ENCODE measurements around the gene GLDN.

The GLDN gene

GRCh38 chr15:51359981-51360380 is 18.5 kb downstream of the GLDN start:
- ATAC-seq (no peak), DNase-seq (no peak)
- Mint-ChIP-seq H3K36me3 (ENCODE audit: low read depth) (no peaks in the 10 kb centered on the region), H3K4me3 (no peak overlapping the region), H3K4me1 (no peaks in the 10 kb centered on the region), H3K9me3 (no peaks in the 10 kb centered on the region), H3K27me3 (no peaks in the 10 kb centered on the region), H3K27ac (no peak overlapping the region)

GRCh38 chr15:51363383-51363782 is 21.9 kb downstream of the GLDN start:
- ATAC-seq (no peak), DNase-seq (no peak)
- H3K9me3 Mint-ChIP-seq = no peaks in the 10 kb centered on the region
- no peak overlapping the region for H3K4me3 Mint-ChIP-seq
- H3K27ac Mint-ChIP-seq = no peak overlapping the region
- H3K36me3 Mint-ChIP-seq (ENCODE audit: low read depth) = no peaks in the 10 kb centered on the region
- H3K27me3 Mint-ChIP-seq = no peaks in the 10 kb centered on the region
- H3K4me1 Mint-ChIP-seq = no peaks in the 10 kb centered on the region

GRCh38 chr15:51365417-51365816 is 24.0 kb downstream of the GLDN start:
- no peak for ATAC-seq
- no peak overlapping the region for H3K27ac Mint-ChIP-seq
- H3K4me1 Mint-ChIP-seq = no peaks in the 10 kb centered on the region
- H3K27me3 Mint-ChIP-seq = no peaks in the 10 kb centered on the region
- no peak overlapping the region for H3K4me3 Mint-ChIP-seq
- H3K36me3 Mint-ChIP-seq (ENCODE audit: low read depth) = no peaks in the 10 kb centered on the region
- no peaks in the 10 kb centered on the region for H3K9me3 Mint-ChIP-seq
- DNase-seq = no peak

- Mint-ChIP-seq H3K27me3 (no peaks in the 10 kb centered on the region), H3K4me1 (no peaks in the 10 kb centered on the region), H3K36me3 (ENCODE audit: low read depth) (no peaks in the 10 kb centered on the region), H3K9me3 (no peaks in the 10 kb centered on the region), H3K4me3 (no peak overlapping the region), H3K27ac (no peak overlapping the region)
- ATAC-seq = no peak
- no peak for DNase-seq
Measured at GRCh38 chr15:51366071-51366470, 24.6 kb downstream of the GLDN start.

- no peak for DNase-seq
- H3K27me3 Mint-ChIP-seq = no peaks in the 10 kb centered on the region
- no peaks in the 10 kb centered on the region for H3K4me1 Mint-ChIP-seq
- H3K36me3 Mint-ChIP-seq (ENCODE audit: low read depth) = no peaks in the 10 kb centered on the region
- H3K27ac Mint-ChIP-seq = no peak overlapping the region
- H3K9me3 Mint-ChIP-seq = no peaks in the 10 kb centered on the region
- H3K4me3 Mint-ChIP-seq = no peak overlapping the region
- no peak for ATAC-seq
Measured at GRCh38 chr15:51366920-51367319, 25.5 kb downstream of the GLDN start.

GRCh38 chr15:51367322-51367976 is 26.0 kb downstream of the GLDN start:
- Mint-ChIP-seq H3K27me3 (no peaks in the 10 kb centered on the region), H3K9me3 (no peaks in the 10 kb centered on the region), H3K4me3 (no peak overlapping the region), H3K4me1 (no peaks in the 10 kb centered on the region), H3K36me3 (ENCODE audit: low read depth) (no peaks in the 10 kb centered on the region), H3K27ac (no peak overlapping the region)
- DNase-seq = no peak
- no peak for ATAC-seq

GRCh38 chr15:51368307-51368706 is 26.9 kb downstream of the GLDN start:
- H3K27me3 Mint-ChIP-seq = no peaks in the 10 kb centered on the region
- H3K27ac Mint-ChIP-seq = no peak overlapping the region
- no peaks in the 10 kb centered on the region for H3K36me3 Mint-ChIP-seq (ENCODE audit: low read depth)
- H3K9me3 Mint-ChIP-seq = no peaks in the 10 kb centered on the region
- no peaks in the 10 kb centered on the region for H3K4me1 Mint-ChIP-seq
- no peak overlapping the region for H3K4me3 Mint-ChIP-seq
- ATAC-seq (no peak), DNase-seq (no peak)

- Mint-ChIP-seq H3K27ac (no peak overlapping the region), H3K9me3 (no peaks in the 10 kb centered on the region), H3K27me3 (no peaks in the 10 kb centered on the region), H3K4me1 (no peaks in the 10 kb centered on the region), H3K36me3 (ENCODE audit: low read depth) (no peaks in the 10 kb centered on the region), H3K4me3 (no peak overlapping the region)
- DNase-seq (no peak), ATAC-seq (no peak)
Measured at GRCh38 chr15:51368751-51369450, 27.4 kb downstream of the GLDN start.

GRCh38 chr15:51369451-51369761 is 28.0 kb downstream of the GLDN start:
- no peak for DNase-seq
- no peak for ATAC-seq
- no peaks in the 10 kb centered on the region for H3K36me3 Mint-ChIP-seq (ENCODE audit: low read depth)
- H3K4me1 Mint-ChIP-seq = no peaks in the 10 kb centered on the region
- H3K27ac Mint-ChIP-seq = no peak overlapping the region
- H3K4me3 Mint-ChIP-seq = no peak overlapping the region
- H3K9me3 Mint-ChIP-seq = no peaks in the 10 kb centered on the region
- H3K27me3 Mint-ChIP-seq = no peaks in the 10 kb centered on the region

- no peak for ATAC-seq
Measured at GRCh38 chr15:51371266-51371665, 29.8 kb downstream of the GLDN start.

GRCh38 chr15:51374131-51374530 is 32.7 kb downstream of the GLDN start:
- no peak overlapping the region for H3K27ac Mint-ChIP-seq
- H3K9me3 Mint-ChIP-seq = no peaks in the 10 kb centered on the region
- no peaks in the 10 kb centered on the region for H3K4me1 Mint-ChIP-seq
- no peak for ATAC-seq
- no peak for DNase-seq
- H3K27me3 Mint-ChIP-seq = no peaks in the 10 kb centered on the region
- H3K4me3 Mint-ChIP-seq = no peak overlapping the region
- H3K36me3 Mint-ChIP-seq (ENCODE audit: low read depth) = no peaks in the 10 kb centered on the region

More at GRCh38 chr15:51371266-51371665, 29.8 kb downstream of the GLDN start:
- Mint-ChIP-seq H3K4me1 (no peaks in the 10 kb centered on the region), H3K27ac (no peak overlapping the region), H3K27me3 (no peaks in the 10 kb centered on the region), H3K9me3 (no peaks in the 10 kb centered on the region), H3K4me3 (no peak overlapping the region), H3K36me3 (ENCODE audit: low read depth) (no peaks in the 10 kb centered on the region)
- DNase-seq = no peak

- Mint-ChIP-seq H3K9me3 (no peaks in the 10 kb centered on the region), H3K4me3 (no peak overlapping the region), H3K27me3 (peaks cover under 1% of the 10 kb centered on the region), H3K36me3 (ENCODE audit: low read depth) (no peaks in the 10 kb centered on the region), H3K4me1 (no peaks in the 10 kb centered on the region), H3K27ac (no peak overlapping the region)
- DNase-seq (no peak), ATAC-seq (no peak)
Measured at GRCh38 chr15:51375966-51376640, 34.6 kb downstream of the GLDN start.

- H3K9me3 Mint-ChIP-seq = no peaks in the 10 kb centered on the region
- H3K27me3 Mint-ChIP-seq = peaks cover 6% of the 10 kb centered on the region
- H3K4me1 Mint-ChIP-seq = no peaks in the 10 kb centered on the region
- H3K36me3 Mint-ChIP-seq (ENCODE audit: low read depth) = no peaks in the 10 kb centered on the region
- no peak for ATAC-seq
- DNase-seq = no peak
- no peak overlapping the region for H3K27ac Mint-ChIP-seq
- H3K4me3 Mint-ChIP-seq = no peak overlapping the region
Measured at GRCh38 chr15:51377038-51377786, 35.8 kb downstream of the GLDN start.

GRCh38 chr15:51378406-51378805 is 37.0 kb downstream of the GLDN start:
- Mint-ChIP-seq H3K4me3 (no peak overlapping the region), H3K4me1 (no peaks in the 10 kb centered on the region), H3K27me3 (peaks cover 13% of the 10 kb centered on the region), H3K9me3 (no peaks in the 10 kb centered on the region), H3K36me3 (ENCODE audit: low read depth) (no peaks in the 10 kb centered on the region), H3K27ac (no peak overlapping the region)
- DNase-seq (no peak), ATAC-seq (no peak)

- ATAC-seq (no peak), DNase-seq (no peak)
- H3K4me3 Mint-ChIP-seq = no peak overlapping the region
- H3K9me3 Mint-ChIP-seq = no peaks in the 10 kb centered on the region
- no peaks in the 10 kb centered on the region for H3K36me3 Mint-ChIP-seq (ENCODE audit: low read depth)
- no peak overlapping the region for H3K27ac Mint-ChIP-seq
- H3K27me3 Mint-ChIP-seq = peaks cover 16% of the 10 kb centered on the region
- no peaks in the 10 kb centered on the region for H3K4me1 Mint-ChIP-seq
Measured at GRCh38 chr15:51379390-51379789, 37.9 kb downstream of the GLDN start.

Data from activated naive CD8-positive, alpha-beta T cell treated with anti-CD3 and anti-CD28 coated beads, Interleukin-2, amount 50 U/mL, for 24 hours (primary cell).